ENCODE results near the gene SLC1A4.

SLC1A4 gene

DNA sequence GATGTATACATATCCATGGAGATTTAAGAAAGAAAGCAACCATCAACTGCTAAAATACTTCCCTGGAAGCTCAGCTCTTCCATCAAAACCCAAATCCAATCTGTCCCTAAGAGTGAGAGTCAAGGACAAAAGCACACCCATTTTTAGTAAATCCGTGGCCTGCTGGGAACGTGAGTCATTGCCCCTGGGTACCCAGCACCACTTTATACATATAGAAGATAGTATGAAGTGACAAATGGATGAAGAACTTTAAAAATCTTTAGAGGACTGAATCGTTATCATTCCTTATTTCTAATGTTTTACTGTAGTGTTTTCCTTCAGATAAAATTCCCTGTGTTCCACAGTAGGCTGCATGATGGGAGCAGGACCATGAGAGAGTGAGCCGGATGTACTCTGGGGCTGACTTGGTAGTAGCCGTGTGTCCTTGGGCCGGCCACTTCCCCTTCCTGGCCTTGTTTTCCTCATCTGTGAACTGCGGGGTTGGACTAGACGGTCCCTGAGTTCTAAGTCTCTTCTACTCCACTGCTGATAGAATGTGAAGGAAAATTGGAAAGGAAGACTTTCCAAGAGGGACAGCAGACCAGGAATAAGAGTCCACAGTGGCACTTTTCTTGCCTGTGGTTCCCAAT lies 38.5 kb downstream of the SLC1A4 start:
- H3K4me1 ChIP-seq (ENCODE audit: control insufficient read depth in 2 of 2, insufficient read depth in 1 of 2, low read depth in 1 of 2, low read length in 2 of 2) = peaks cover 7 to 8% of the 10 kb centered on the region in 2 donors
- H4K8ac ChIP-seq (ENCODE audit: low read depth, low read length) = no peak overlapping the region
- no peak overlapping the region for H3K23ac ChIP-seq (ENCODE audit: low read depth, low read length, poor library complexity)
- H2AFZ ChIP-seq (ENCODE audit: low read length) = no peak overlapping the region
- no peaks in the 10 kb centered on the region for H3K27me3 ChIP-seq (ENCODE audit: control insufficient read depth in 3 of 3, insufficient read depth in 3 of 3, low read depth in 1 of 3, low read length in 3 of 3)
- H2AK5ac ChIP-seq (ENCODE audit: low read depth, low read length) = no peak overlapping the region
- no peak overlapping the region for H2BK15ac ChIP-seq (ENCODE audit: low read length)
- H3K27ac ChIP-seq (replicated peaks; ENCODE audit: low read length) = no peak overlapping the region
- H2BK120ac ChIP-seq (ENCODE audit: low read depth, low read length) = no peak overlapping the region
- H3K9me3 ChIP-seq (replicated peaks in 1 of 2; ENCODE audit: control insufficient read depth in 2 of 2, insufficient read depth in 1 of 2, low read depth in 1 of 2, low read length in 2 of 2) = no peaks in the 10 kb centered on the region
- no peak overlapping the region for H3K9ac ChIP-seq (ENCODE audit: low read depth, low read length, poor library complexity)
- H2BK5ac ChIP-seq (ENCODE audit: low read length) = no peak overlapping the region
- H2BK12ac ChIP-seq (ENCODE audit: low read length) = no peak overlapping the region
- no peak overlapping the region for H3K4me3 ChIP-seq (ENCODE audit: low read length in 2 of 2)
- peaks cover 2 to 14% of the 10 kb centered on the region in 2 donors for H3K36me3 ChIP-seq (replicated peaks in 1 of 2; ENCODE audit: control insufficient read depth in 2 of 2, insufficient read depth in 2 of 2, low read length in 2 of 2)
- no peaks in the 10 kb centered on the region for H3K79me1 ChIP-seq (ENCODE audit: low read depth, low read length)
- no CpG with 5 or more reads among the region's 8 CpGs for WGBS, 2 donors (ENCODE audit: extremely low coverage in 2 of 2, insufficient read length in 2 of 2, insufficient replicate concordance in 1 of 2)
- H3K14ac ChIP-seq (ENCODE audit: low read length) = no peak overlapping the region
- H3K4ac ChIP-seq (ENCODE audit: low read length) = no peak overlapping the region
- H3K4me2 ChIP-seq (ENCODE audit: insufficient read depth, low read length, poor library complexity, severe bottlenecking) = no peak overlapping the region
- no peak overlapping the region for H3K18ac ChIP-seq (ENCODE audit: low read length)
- no peak overlapping the region for H4K91ac ChIP-seq (ENCODE audit: low read depth, low read length, poor library complexity)
- no peak for DNase-seq (ENCODE audit: low spot score)

DNA sequence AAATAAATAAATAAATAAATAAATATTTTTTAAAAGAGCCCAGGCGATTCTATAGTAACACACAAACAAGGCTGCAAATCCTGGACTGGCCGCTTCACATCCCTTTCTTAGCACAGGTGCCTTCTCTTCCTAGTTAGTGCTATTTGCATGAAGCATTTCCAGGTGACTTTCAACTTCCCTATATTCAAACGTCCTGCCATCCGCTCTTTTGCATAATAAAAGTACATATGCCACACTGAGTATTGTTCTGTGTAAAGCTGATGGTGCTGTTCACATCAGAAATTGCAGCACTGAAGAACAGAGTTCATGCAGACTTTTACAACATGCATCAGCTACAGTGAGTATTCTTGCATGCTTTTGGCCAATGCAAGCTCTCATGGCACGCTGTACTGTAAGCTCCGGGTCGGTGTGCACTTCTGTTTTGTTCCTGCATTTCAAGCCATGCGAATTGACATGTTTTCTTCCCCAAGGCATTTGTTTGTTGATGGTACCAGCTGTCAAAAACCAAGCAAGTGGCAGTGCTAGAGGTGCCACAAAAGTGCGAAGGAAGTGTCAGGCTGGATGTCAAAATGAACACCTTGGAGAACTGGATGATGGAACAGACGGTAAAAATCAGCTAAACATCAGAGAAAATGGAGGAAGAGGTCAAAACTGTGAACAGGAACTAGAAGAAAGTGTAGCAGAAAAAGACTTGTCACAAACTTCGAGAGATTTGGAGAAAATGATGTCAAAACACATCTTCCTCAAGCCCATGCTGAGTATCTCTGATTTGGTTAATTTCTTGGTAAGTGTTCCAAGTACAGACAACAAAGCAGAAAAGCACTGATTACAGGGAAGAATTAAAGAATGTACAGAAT lies 41.5 kb downstream of the SLC1A4 start:
- no peak overlapping the region for H3K18ac ChIP-seq (ENCODE audit: low read length)
- no peak overlapping the region for H2BK120ac ChIP-seq (ENCODE audit: low read depth, low read length)
- no peak overlapping the region for H2BK5ac ChIP-seq (ENCODE audit: low read length)
- H3K23ac ChIP-seq (ENCODE audit: low read depth, low read length, poor library complexity) = no peak overlapping the region
- H4K8ac ChIP-seq (ENCODE audit: low read depth, low read length) = no peak overlapping the region
- H4K91ac ChIP-seq (ENCODE audit: low read depth, low read length, poor library complexity) = no peak overlapping the region
- H3K4me3 ChIP-seq (ENCODE audit: low read length in 2 of 2) = no peak overlapping the region
- no peak for DNase-seq (ENCODE audit: low spot score)
- H3K14ac ChIP-seq (ENCODE audit: low read length) = no peak overlapping the region
- peaks cover 4 to 7% of the 10 kb centered on the region in 2 donors for H3K4me1 ChIP-seq (ENCODE audit: control insufficient read depth in 2 of 2, insufficient read depth in 1 of 2, low read depth in 1 of 2, low read length in 2 of 2)
- no peaks in the 10 kb centered on the region for H3K9me3 ChIP-seq (replicated peaks in 1 of 2; ENCODE audit: control insufficient read depth in 2 of 2, insufficient read depth in 1 of 2, low read depth in 1 of 2, low read length in 2 of 2)
- no peak overlapping the region for H2AFZ ChIP-seq (ENCODE audit: low read length)
- H3K27ac ChIP-seq (replicated peaks; ENCODE audit: low read length) = no peak overlapping the region
- no peak overlapping the region for H3K9ac ChIP-seq (ENCODE audit: low read depth, low read length, poor library complexity)
- H3K4me2 ChIP-seq (ENCODE audit: insufficient read depth, low read length, poor library complexity, severe bottlenecking) = no peak overlapping the region
- no peak overlapping the region for H2BK12ac ChIP-seq (ENCODE audit: low read length)
- H3K27me3 ChIP-seq (ENCODE audit: control insufficient read depth in 3 of 3, insufficient read depth in 3 of 3, low read depth in 1 of 3, low read length in 3 of 3) = no peaks in the 10 kb centered on the region
- H3K4ac ChIP-seq (ENCODE audit: low read length) = no peak overlapping the region
- H2AK5ac ChIP-seq (ENCODE audit: low read depth, low read length) = no peak overlapping the region
- no CpG with 5 or more reads among the region's 11 CpGs for WGBS, 2 donors (ENCODE audit: extremely low coverage in 2 of 2, insufficient read length in 2 of 2, insufficient replicate concordance in 1 of 2)
- no peaks in the 10 kb centered on the region for H3K36me3 ChIP-seq (replicated peaks in 1 of 2; ENCODE audit: control insufficient read depth in 2 of 2, insufficient read depth in 2 of 2, low read length in 2 of 2)
- no peaks in the 10 kb centered on the region for H3K79me1 ChIP-seq (ENCODE audit: low read depth, low read length)
- H2BK15ac ChIP-seq (ENCODE audit: low read length) = no peak overlapping the region

DNA sequence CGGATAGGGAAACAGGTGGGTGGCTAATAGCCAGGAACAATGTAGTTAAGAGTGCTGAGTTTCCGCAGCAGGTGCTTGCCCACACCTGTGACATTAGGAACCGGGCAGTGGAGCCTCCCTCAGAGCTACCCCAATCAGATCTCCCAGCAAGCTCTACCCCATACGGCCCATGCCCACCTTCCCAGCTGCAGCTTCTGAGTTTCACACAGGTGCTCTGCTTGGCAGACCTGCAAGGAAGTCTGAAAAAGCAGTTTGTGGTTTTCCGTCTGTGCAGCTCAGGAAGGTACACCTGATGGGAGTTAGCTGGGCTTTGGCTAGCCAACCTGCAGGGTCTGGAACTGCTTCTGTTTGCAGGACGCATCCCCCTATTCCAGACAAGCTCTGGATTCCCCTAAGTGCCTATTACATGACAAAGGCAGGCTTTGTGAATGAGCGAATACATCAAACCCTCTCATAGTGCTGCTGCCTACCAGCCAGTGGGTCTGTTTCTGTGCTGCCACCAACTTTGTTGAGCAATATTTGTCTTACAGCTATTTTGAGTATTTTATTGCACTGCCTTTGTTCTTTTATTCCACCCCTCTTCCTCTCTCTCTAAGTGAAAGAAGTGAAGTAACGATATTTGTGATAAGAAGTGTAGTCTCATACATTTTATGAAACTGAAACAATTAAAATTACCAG lies 42.3 kb downstream of the SLC1A4 start:
- Histone ChIP-seq H3K14ac (ENCODE audit: low read length) (no peak overlapping the region), H2BK5ac (ENCODE audit: low read length) (no peak overlapping the region), H2BK15ac (ENCODE audit: low read length) (no peak overlapping the region), H3K36me3 (replicated peaks in 1 of 2; ENCODE audit: control insufficient read depth in 2 of 2, insufficient read depth in 2 of 2, low read length in 2 of 2) (no peaks in the 10 kb centered on the region), H3K27me3 (ENCODE audit: control insufficient read depth in 3 of 3, insufficient read depth in 3 of 3, low read depth in 1 of 3, low read length in 3 of 3) (no peaks in the 10 kb centered on the region), H3K4me2 (ENCODE audit: insufficient read depth, low read length, poor library complexity, severe bottlenecking) (no peak overlapping the region), H3K4me3 (ENCODE audit: low read length in 2 of 2) (no peak overlapping the region), H3K18ac (ENCODE audit: low read length) (no peak overlapping the region), H3K4ac (ENCODE audit: low read length) (no peak overlapping the region), H3K27ac (replicated peaks; ENCODE audit: low read length) (no peak overlapping the region), H4K91ac (ENCODE audit: low read depth, low read length, poor library complexity) (no peak overlapping the region), H3K79me1 (ENCODE audit: low read depth, low read length) (no peaks in the 10 kb centered on the region), H3K23ac (ENCODE audit: low read depth, low read length, poor library complexity) (no peak overlapping the region), H3K9ac (ENCODE audit: low read depth, low read length, poor library complexity) (no peak overlapping the region), H4K8ac (ENCODE audit: low read depth, low read length) (no peak overlapping the region), H2BK12ac (ENCODE audit: low read length) (no peak overlapping the region), H2AK5ac (ENCODE audit: low read depth, low read length) (peak overlapping the region; percentile 16), H3K9me3 (replicated peaks in 1 of 2; ENCODE audit: control insufficient read depth in 2 of 2, insufficient read depth in 1 of 2, low read depth in 1 of 2, low read length in 2 of 2) (no peaks in the 10 kb centered on the region), H2AFZ (ENCODE audit: low read length) (no peak overlapping the region), H3K4me1 (ENCODE audit: control insufficient read depth in 2 of 2, insufficient read depth in 1 of 2, low read depth in 1 of 2, low read length in 2 of 2) (peaks cover 3 to 7% of the 10 kb centered on the region in 2 donors), H2BK120ac (ENCODE audit: low read depth, low read length) (no peak overlapping the region)
- DNase-seq (ENCODE audit: low spot score) = no peak
- no CpG with 5 or more reads among the region's 8 CpGs for WGBS, 2 donors (ENCODE audit: extremely low coverage in 2 of 2, insufficient read length in 2 of 2, insufficient replicate concordance in 1 of 2)
